Ovary (tissue), 3 donors: ENCODE data around the gene ITGB7.
"Not testable (repeated sequence)": the region's sequence is repeated elsewhere in the genome, so short reads cannot be mapped to it uniquely, and the experiment has no call there.

Experiments used
- CTCF ChIP-seq, 3 donors: fragments of 450-650 bp in 2 of 3; fragments of 200-600 bp in 1 of 3; IDR thresholded peaks; one replicate each; pipeline versions ENCODE4 v1.5.1 to v1.8.0; 2016 to 2022; ENCODE audit warnings: antibody characterized with exemption in 3 of 3, mild to moderate bottlenecking in 1 of 3
- POLR2A ChIP-seq: fragments of 450-650 bp; IDR thresholded peaks from one replicate; pipeline ENCODE4 v1.6.1; 2017; ENCODE audit warnings: antibody characterized with exemption, mild to moderate bottlenecking, moderate library complexity
- donor health status: DM: no; HTN: no; CAD: no.

- not testable (repeated sequence) for TF ChIP-seq CTCF (IDR thresholded peaks at IDR 0.05); POLR2A
Observed at GRCh38 chr12:53178803-53179202, 28.2 kb downstream of the ITGB7 start.
